T1000 (cell line): ENCODE results near the gene SEC22C.

Experiments
- DNase-seq: peaks from one replicate; lab custom pipeline; 2025; ENCODE audit warnings: mixed read lengths; lab: John Stamatoyannopoulos, UW

Gene SEC22C

GRCh38 chr3:42498034-42498433 is 83.7 kb downstream of the SEC22C start:
- no peak for DNase-seq
